ENCODE data around the gene TLR9. TPM values are rescaled to one million over a fixed set of nuclear protein-coding genes. Genes with fewer than 3 reads are reported as not detected.

The TLR9 gene
- total RNA-seq, 4 donors from 2014 or later = 0.13 to 0.69 (median 0.17) TPM; not detected in 1

DNA sequence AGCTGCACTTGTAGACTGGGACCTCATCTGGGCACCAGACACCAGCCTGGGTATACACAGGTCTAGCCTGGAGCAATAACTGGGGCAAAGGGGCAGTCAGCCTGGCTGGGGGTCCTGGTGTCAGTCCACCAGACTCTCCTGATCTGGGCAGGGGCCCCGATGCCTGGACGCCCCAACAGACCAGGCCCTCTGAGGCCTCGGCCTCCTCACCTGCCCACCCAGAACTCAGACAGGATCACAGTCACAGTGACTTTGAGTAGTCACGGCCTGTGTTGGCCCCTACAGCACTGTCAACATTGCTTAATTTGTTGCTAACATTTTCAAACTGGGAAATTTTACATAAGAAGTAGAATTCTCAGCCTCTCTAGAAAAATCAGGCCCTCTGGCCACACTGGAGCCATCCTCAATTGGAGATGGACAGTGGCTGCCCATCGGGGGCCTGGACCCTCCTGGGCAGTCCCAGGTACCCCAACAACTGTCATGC is 7.7 kb upstream of the TLR9 start:
- TF ChIP-seq POLR2A (IDR thresholded peaks at IDR 0.05; ENCODE audit: low read depth) (no peak), EP300 (IDR thresholded peaks at IDR 0.05) (no peak), POLR2AphosphoS5 (IDR thresholded peaks at IDR 0.05) (no peak)
- TF ChIP-seq, protein P1, sequence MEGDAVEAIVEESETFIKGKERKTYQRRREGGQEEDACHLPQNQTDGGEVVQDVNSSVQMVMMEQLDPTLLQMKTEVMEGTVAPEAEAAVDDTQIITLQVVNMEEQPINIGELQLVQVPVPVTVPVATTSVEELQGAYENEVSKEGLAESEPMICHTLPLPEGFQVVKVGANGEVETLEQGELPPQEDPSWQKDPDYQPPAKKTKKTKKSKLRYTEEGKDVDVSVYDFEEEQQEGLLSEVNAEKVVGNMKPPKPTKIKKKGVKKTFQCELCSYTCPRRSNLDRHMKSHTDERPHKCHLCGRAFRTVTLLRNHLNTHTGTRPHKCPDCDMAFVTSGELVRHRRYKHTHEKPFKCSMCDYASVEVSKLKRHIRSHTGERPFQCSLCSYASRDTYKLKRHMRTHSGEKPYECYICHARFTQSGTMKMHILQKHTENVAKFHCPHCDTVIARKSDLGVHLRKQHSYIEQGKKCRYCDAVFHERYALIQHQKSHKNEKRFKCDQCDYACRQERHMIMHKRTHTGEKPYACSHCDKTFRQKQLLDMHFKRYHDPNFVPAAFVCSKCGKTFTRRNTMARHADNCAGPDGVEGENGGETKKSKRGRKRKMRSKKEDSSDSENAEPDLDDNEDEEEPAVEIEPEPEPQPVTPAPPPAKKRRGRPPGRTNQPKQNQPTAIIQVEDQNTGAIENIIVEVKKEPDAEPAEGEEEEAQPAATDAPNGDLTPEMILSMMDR (IDR thresholded peaks at IDR 0.05) = no peak
- intact Hi-C loops (cut with DNase I) = no loop called here
- Histone ChIP-seq H3K27ac (replicated peaks in 1 of 4) (no peak overlapping the region), H3K4me1 (peaks cover 43 to 68% (median 65%) of the 10 kb centered on the region in 4 donors), H3K4me3 (no peak overlapping the region), H3K27me3 (no peaks in the 10 kb centered on the region), H3K9me3 (no peaks in the 10 kb centered on the region), H3K36me3 (peaks cover 28 to 69% (median 53%) of the 10 kb centered on the region in 4 donors)
- WGBS = 96% methylated on average over 4 of the region's 5 CpGs
- no peak for DNase-seq (ENCODE audit: extremely low spot score)

DNA sequence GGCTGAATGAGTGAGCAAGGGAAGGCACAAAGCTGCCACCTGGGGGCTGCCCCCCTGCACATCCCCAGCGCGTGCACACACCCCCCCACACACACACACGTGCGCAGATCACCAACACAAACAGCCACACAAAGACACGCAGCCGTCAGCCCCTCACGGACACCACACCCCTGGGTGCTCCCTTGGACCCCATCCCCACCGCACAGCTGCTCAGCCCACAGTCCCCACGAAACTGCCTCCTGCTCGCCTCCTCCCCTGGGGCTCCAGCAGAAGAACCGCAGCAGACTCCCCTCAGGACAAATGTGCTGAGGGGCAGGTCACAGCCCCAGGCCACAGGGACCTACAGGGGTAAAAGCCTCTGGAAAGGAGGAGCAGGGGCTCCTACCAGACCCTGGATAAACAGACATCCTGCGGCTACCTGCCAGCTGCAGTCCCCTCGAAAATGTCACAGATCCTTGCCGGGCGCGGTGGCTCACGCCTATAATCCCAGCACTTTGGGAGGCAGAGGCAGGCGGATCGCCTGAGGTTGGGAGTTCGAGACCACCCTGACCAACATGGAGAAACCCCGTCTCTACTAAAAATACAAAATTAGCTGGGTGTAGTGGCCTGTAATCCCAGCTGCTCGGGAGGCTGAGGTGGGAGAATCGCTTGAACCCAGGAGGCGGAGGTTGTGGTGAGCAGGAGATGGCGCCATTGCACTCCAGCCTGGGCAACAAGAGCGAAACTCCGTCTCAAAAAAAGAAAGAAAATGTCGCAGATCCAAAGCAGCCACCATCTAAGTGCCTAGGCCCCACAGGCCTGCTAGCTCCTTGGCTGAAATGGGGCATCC is 7.0 kb upstream of the TLR9 start:
- WGBS = 81% methylated on average over 28 of the region's 28 CpGs
- no peak for DNase-seq (ENCODE audit: extremely low spot score)
- H3K36me3 ChIP-seq = peaks cover 28 to 75% (median 60%) of the 10 kb centered on the region in 4 donors
- H3K4me1 ChIP-seq = peaks cover 36 to 61% (median 58%) of the 10 kb centered on the region in 4 donors
- H3K9me3 ChIP-seq = no peaks in the 10 kb centered on the region
- TF ChIP-seq, protein P1 (IDR thresholded peaks at IDR 0.05) = no peak
- TF ChIP-seq POLR2AphosphoS5 (IDR thresholded peaks at IDR 0.05) (no peak), POLR2A (IDR thresholded peaks at IDR 0.05; ENCODE audit: low read depth) (no peak), EP300 (IDR thresholded peaks at IDR 0.05) (no peak)
- no peak overlapping the region for H3K4me3 ChIP-seq
- no peaks in the 10 kb centered on the region for H3K27me3 ChIP-seq
- intact Hi-C loops (cut with DNase I) = no loop called here
- H3K27ac ChIP-seq (replicated peaks in 1 of 4) = no peak overlapping the region

DNA sequence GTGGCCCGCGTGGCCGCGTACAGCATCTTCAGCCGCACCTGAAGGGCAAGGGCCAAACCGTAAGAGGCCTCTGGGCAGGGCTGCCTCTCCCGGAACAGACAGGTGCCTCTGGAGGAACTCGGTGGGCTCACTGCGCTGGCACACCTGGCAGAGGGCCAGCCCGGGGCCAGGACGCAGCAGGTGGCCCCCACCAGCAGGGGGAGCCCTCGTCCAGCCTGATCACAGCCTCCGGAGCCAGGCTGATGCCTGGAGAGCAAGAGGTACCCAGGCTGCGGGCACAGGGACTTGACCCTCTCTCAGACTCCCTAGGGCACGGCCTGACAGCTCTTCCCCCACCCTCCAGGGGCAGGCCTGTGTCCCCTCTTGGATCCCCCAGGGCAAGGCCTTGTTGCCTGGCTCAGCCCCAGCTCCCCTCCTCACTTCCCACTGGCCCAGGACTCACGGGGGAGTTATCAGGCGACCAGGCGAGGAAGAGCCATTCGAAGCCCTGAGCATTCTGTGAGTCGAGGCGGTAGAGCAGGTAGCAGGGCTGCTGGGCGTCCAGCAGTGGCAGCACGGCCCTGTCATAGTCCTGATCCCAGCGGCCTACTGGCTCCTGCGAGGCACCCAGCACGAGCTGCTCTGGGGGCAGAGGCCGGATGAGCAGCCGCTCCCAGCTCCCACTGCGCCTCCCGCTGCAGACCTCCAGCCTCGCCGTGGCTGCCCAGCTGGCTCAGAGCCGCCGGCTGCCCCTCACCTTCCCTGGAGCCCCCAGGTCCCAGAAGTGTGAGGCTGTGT is 6.2 kb upstream of the TLR9 start:
- Histone ChIP-seq H3K4me1 (peaks cover 28 to 53% (median 50%) of the 10 kb centered on the region in 4 donors), H3K27ac (replicated peaks in 1 of 4) (no peak overlapping the region), H3K36me3 (peaks cover 28 to 80% (median 62%) of the 10 kb centered on the region in 4 donors), H3K9me3 (no peaks in the 10 kb centered on the region), H3K27me3 (no peaks in the 10 kb centered on the region), H3K4me3 (no peak overlapping the region)
- TF ChIP-seq POLR2AphosphoS5 (IDR thresholded peaks at IDR 0.05) (peak; percentile 63 to 68), EP300 (IDR thresholded peaks at IDR 0.05) (no peak)
- TF ChIP-seq, protein P1 (IDR thresholded peaks at IDR 0.05) = peak in 2 of 3 experiments; percentile 80 to 90
- no peak for DNase-seq (ENCODE audit: extremely low spot score)
- intact Hi-C loops (cut with DNase I) = loop anchor here (2.0 kb wide), 1 partner anchor 105 kb away; no protein-coding TSS in a partner anchor
- WGBS = 66% methylated on average over 19 of the region's 34 CpGs

DNA sequence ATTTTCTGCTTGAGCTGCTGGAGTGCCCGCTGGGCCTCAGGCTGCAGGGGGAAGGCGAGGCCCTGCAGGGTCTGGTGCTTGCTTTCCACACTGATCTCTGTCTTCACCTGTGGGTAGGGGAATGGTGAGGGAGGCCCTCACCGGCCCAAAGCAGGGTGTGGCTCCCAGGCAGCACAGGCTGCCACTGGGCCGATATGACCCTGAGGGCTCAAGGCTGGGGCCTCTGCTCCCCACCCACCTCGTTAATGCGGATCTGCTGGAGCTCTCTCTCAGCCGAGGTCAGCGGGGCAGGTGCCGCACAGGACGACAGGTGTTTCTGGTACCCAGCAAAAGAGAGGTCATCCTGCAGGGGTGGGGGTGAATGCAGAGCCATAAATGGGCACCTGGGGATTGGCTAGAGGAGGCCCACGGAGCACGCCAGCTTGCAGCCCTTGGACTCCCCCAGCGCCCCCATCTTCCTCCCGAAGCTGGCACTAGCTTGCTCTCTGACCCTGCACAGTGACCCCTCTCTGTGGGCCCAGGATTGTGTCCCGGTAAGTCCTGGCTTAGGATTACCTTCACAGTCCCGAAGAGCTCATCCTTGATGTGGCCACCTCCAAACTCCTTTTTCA is 5.5 kb upstream of the TLR9 start:
- no peak for DNase-seq (ENCODE audit: extremely low spot score)
- Histone ChIP-seq H3K4me1 (peaks cover 21 to 46% (median 43%) of the 10 kb centered on the region in 4 donors), H3K27ac (replicated peaks in 1 of 4) (no peak overlapping the region), H3K36me3 (peaks cover 28 to 80% (median 62%) of the 10 kb centered on the region in 4 donors), H3K4me3 (no peak overlapping the region), H3K9me3 (no peaks in the 10 kb centered on the region), H3K27me3 (no peaks in the 10 kb centered on the region)
- 87% methylated on average over 3 of the region's 16 CpGs for WGBS
- TF ChIP-seq EP300 (IDR thresholded peaks at IDR 0.05) (no peak), POLR2A (IDR thresholded peaks at IDR 0.05; ENCODE audit: low read depth) (no peak), POLR2AphosphoS5 (IDR thresholded peaks at IDR 0.05) (no peak)
- TF ChIP-seq, protein P1 (IDR thresholded peaks at IDR 0.05) = no peak
- intact Hi-C loops (cut with DNase I) = loop anchor here (2.0 kb wide), 1 partner anchor 106 kb away; no protein-coding TSS in a partner anchor
